ENCODE data around the gene ITGB7.

DNA sequence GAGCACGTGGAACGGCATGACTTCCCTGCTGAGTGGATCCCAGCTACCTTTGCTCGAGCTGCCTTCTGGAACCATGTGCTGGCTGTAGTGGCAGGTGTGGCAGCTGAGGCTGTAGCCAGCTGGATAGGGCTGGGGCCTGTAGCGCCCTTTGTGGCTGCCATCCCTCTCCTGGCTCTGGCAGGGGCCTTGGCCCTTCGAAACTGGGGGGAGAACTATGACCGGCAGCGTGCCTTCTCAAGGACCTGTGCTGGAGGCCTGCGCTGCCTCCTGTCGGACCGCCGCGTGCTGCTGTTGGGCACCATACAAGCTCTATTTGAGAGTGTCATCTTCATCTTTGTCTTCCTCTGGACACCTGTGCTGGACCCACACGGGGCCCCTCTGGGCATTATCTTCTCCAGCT, 46.2 kb upstream of the ITGB7 start:
- TF ChIP-seq, protein P1, sequence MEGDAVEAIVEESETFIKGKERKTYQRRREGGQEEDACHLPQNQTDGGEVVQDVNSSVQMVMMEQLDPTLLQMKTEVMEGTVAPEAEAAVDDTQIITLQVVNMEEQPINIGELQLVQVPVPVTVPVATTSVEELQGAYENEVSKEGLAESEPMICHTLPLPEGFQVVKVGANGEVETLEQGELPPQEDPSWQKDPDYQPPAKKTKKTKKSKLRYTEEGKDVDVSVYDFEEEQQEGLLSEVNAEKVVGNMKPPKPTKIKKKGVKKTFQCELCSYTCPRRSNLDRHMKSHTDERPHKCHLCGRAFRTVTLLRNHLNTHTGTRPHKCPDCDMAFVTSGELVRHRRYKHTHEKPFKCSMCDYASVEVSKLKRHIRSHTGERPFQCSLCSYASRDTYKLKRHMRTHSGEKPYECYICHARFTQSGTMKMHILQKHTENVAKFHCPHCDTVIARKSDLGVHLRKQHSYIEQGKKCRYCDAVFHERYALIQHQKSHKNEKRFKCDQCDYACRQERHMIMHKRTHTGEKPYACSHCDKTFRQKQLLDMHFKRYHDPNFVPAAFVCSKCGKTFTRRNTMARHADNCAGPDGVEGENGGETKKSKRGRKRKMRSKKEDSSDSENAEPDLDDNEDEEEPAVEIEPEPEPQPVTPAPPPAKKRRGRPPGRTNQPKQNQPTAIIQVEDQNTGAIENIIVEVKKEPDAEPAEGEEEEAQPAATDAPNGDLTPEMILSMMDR (IDR thresholded peaks at IDR 0.05 in 2 of 3, conservative IDR thresholded peaks at IDR 0.05 in 1 of 3; ENCODE audit: control insufficient read depth in 2 of 3, extremely low read depth in 1 of 3, insufficient read depth in 1 of 3, low read depth in 3 of 3, low read length in 3 of 3): no peak
- TF ChIP-seq SUZ12 (IDR thresholded peaks at IDR 0.05; ENCODE audit: unreplicated experiment): no peak
- TF ChIP-seq SPI1 (IDR thresholded peaks at IDR 0.05; ENCODE audit: borderline replicate concordance, insufficient read depth, low read depth, low read length): no peak
- TF ChIP-seq EGR1 (IDR thresholded peaks at IDR 0.05; ENCODE audit: borderline replicate concordance in 1 of 2, low read depth in 2 of 2, low read length in 2 of 2): no peak
- TF ChIP-seq CHD2 (IDR thresholded peaks at IDR 0.05; ENCODE audit: borderline replicate concordance, low read depth, low read length): no peak
- no peak for TF ChIP-seq ZSCAN29 (IDR thresholded peaks at IDR 0.05)
- TF ChIP-seq POLR2A (IDR thresholded peaks at IDR 0.05; ENCODE audit: low read depth, low read length): no peak; the same call in 1 of the 2 replicates
- TF ChIP-seq, protein P2, sequence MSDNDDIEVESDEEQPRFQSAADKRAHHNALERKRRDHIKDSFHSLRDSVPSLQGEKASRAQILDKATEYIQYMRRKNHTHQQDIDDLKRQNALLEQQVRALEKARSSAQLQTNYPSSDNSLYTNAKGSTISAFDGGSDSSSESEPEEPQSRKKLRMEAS (IDR thresholded peaks at IDR 0.05; ENCODE audit: low read depth, low read length): no peak
- no peak for TF ChIP-seq SP1 (IDR thresholded peaks at IDR 0.05; ENCODE audit: low read depth, low read length)
- TF ChIP-seq MTA3 (IDR thresholded peaks at IDR 0.05; ENCODE audit: borderline replicate concordance, low read length): no peak
- TF ChIP-seq, protein P3, sequence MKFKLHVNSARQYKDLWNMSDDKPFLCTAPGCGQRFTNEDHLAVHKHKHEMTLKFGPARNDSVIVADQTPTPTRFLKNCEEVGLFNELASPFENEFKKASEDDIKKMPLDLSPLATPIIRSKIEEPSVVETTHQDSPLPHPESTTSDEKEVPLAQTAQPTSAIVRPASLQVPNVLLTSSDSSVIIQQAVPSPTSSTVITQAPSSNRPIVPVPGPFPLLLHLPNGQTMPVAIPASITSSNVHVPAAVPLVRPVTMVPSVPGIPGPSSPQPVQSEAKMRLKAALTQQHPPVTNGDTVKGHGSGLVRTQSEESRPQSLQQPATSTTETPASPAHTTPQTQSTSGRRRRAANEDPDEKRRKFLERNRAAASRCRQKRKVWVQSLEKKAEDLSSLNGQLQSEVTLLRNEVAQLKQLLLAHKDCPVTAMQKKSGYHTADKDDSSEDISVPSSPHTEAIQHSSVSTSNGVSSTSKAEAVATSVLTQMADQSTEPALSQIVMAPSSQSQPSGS (IDR thresholded peaks at IDR 0.05; ENCODE audit: low read length): no peak

Data from GM12878 (cell line).